SK-N-DZ (cell line): ENCODE measurements around the gene DSN1.

Experiments used
- DNase-seq: peaks from one replicate; pipeline ENCODE4 v3.0.0-alpha.2; 2015; ENCODE audit warnings: low spot score

DSN1 gene

GRCh38 chr20:36795691-36796090, 22.1 kb upstream of the DSN1 start:
- DNase-seq, result no peak

- no peak for DNase-seq
Observed at GRCh38 chr20:36794116-36794474, 20.5 kb upstream of the DSN1 start.

- DNase-seq, result no peak
Observed at GRCh38 chr20:36793294-36794115, 19.9 kb upstream of the DSN1 start.

GRCh38 chr20:36792422-36792821, 18.9 kb upstream of the DSN1 start:
- peak; percentile 62 for DNase-seq

- no peak for DNase-seq
Observed at GRCh38 chr20:36791862-36792261, 18.3 kb upstream of the DSN1 start.

GRCh38 chr20:36786663-36787062, 13.1 kb upstream of the DSN1 start:
- no peak for DNase-seq

- no peak for DNase-seq
Observed at GRCh38 chr20:36786246-36786645, 12.7 kb upstream of the DSN1 start.

- no peak for DNase-seq
Observed at GRCh38 chr20:36785308-36785707, 11.7 kb upstream of the DSN1 start.

GRCh38 chr20:36784900-36785299, 11.3 kb upstream of the DSN1 start:
- no peak for DNase-seq

- DNase-seq, result no peak
Observed at GRCh38 chr20:36784116-36784515, 10.6 kb upstream of the DSN1 start.

- DNase-seq, result no peak
Observed at GRCh38 chr20:36779656-36780025, 6.1 kb upstream of the DSN1 start.

- no peak for DNase-seq
Observed at GRCh38 chr20:36778831-36779655, 5.5 kb upstream of the DSN1 start.

- no peak for DNase-seq
Observed at GRCh38 chr20:36777576-36777975, 4.0 kb upstream of the DSN1 start.

- no peak for DNase-seq
Observed at GRCh38 chr20:36777167-36777566, 3.6 kb upstream of the DSN1 start.

GRCh38 chr20:36775826-36776225, 2.3 kb upstream of the DSN1 start:
- no peak for DNase-seq

GRCh38 chr20:36775196-36775595, 1.6 kb upstream of the DSN1 start:
- no peak for DNase-seq

GRCh38 chr20:36773107-36773596, 411 bp downstream of the DSN1 start:
- DNase-seq, result peak; percentile 41

- DNase-seq, result no peak
Observed at GRCh38 chr20:36770680-36771079, 2.9 kb downstream of the DSN1 start.

- no peak for DNase-seq
Observed at GRCh38 chr20:36768768-36769430, 4.7 kb downstream of the DSN1 start.

GRCh38 chr20:36761125-36761524, 12.4 kb downstream of the DSN1 start:
- DNase-seq, result no peak

GRCh38 chr20:36760647-36761046, 12.9 kb downstream of the DSN1 start:
- DNase-seq, result no peak

GRCh38 chr20:36758276-36758675, 15.3 kb downstream of the DSN1 start:
- no peak for DNase-seq
